Activated T-cell treated with anti-CD3 and anti-CD28 coated beads, Interleukin-2, amount 50 U/mL, for 48 hours (primary cell): ENCODE data around the gene CKAP4.

Experiments
- DNase-seq, 2 experiments: peaks; one replicate each; pipeline ENCODE4 v3.0.0-alpha.2; 2020

Gene CKAP4

GRCh38 chr12:106239241-106239950, 8.4 kb downstream of the CKAP4 start:
- DNase-seq: no peak

DNA sequence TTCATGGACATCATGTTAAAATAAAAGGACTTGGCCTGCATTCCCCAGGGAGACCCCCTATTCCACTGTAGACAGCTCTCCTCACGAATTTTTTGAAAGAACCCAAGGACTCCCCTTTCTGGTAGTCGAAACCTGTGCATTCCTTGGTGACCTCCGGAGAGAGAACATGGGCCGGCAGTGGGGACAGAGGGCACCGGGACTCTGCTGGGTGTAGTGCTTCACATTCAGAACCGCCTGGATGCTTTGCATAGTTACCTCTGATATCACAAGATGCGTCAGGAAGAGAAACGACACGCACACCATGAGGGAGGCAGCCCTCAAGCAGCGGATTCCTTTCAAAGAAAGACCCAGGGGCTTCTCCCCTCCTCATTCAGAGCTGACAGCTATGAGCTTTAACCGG, 9.7 kb downstream of the CKAP4 start:
- DNase-seq: no peak

- no peak for DNase-seq
Measured at GRCh38 chr12:106235770-106236169, 12.1 kb downstream of the CKAP4 start.

GRCh38 chr12:106234449-106234848, 13.4 kb downstream of the CKAP4 start:
- DNase-seq: no peak

- no peak for DNase-seq
Measured at GRCh38 chr12:106233011-106233410, 14.8 kb downstream of the CKAP4 start.

- no peak for DNase-seq
Measured at GRCh38 chr12:106229036-106229591, 18.7 kb downstream of the CKAP4 start.

DNA sequence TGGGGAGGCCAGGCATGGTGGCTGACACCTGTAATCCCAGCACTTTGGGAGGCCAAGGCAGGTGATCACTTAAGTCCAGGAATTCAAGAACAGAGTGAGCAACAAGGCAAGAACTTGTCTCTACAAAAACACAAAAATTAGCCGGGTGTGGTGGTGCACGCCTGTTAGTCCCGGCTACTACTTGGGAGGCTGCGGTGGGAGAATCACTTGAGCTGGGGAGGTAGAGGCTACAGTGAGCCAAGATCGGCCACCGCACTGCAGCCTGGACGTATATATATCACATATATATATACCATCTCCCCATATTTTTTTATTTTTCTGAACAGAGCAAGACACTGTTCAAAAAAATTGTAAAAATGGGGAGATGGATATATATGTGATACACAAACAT, 19.5 kb downstream of the CKAP4 start:
- no peak for DNase-seq

GRCh38 chr12:106227641-106228319, 20.0 kb downstream of the CKAP4 start:
- peak; percentile 41 to 51 for DNase-seq

- DNase-seq: peak; percentile 28
Measured at GRCh38 chr12:106226884-106227640, 20.8 kb downstream of the CKAP4 start.

- no peak for DNase-seq
Measured at GRCh38 chr12:106224355-106224706, 23.5 kb downstream of the CKAP4 start.

DNA sequence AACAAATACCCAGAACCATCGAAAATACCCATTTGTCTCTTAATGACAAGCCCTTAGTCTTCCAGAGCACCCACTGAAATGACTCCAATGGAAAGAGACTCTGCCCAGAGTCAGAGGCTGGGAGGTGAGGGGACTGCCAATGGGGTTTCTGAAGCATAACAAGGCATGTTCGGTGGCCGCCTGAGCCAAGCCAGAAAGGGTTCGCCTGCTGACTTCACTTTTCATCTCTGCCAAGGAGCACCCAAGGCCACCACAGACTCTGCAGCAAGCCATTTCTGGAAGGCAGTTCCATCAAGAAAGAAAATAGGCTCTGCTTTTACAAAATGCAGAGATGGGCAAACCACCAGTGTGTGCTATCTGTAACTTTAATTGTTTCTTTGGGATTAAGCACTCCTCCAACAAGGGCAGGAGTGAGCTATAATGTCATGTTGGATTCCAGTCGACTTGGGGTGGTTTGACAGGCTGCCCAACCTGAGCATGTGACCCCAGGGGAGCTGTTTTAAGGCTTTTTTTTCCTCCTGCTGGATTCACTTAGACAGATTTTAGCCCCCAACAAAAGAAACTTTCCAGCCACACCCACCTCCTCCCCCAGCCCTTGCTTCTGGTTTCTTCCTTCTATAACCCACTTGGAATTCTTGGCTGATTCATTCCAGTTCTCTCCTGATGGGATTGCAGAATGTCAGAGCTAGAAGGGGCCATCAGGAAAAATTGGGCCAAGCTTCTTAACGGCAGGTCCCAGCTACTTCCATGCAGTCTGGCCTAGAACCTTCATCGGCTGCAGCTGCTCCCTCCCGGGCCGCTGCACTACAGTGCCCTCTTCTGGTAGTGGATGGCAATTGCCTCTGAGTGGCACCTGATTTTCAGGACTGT, 24.1 kb downstream of the CKAP4 start:
- DNase-seq: peak; percentile 81 to 85

- no peak for DNase-seq
Measured at GRCh38 chr12:106220536-106220935, 27.3 kb downstream of the CKAP4 start.

DNA sequence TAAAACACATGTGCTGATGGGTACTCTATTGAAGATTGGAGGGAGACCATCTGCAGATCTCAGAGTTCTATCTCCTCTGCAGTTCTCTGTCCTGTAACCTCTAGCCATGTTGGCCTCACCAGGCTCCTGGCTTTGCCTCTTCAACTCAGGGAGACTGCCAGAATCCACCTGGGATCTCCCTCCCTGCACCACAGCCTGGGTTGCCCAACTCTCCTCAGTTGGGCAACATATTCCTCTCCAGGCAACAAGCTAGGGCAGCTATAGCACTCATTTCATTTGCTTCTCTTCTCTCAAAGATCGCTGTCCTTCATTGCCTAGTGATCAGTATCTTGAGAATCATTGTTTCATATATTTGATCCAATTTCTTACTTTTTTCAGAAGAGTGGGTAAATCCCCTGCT, 28.8 kb downstream of the CKAP4 start:
- DNase-seq: no peak

DNA sequence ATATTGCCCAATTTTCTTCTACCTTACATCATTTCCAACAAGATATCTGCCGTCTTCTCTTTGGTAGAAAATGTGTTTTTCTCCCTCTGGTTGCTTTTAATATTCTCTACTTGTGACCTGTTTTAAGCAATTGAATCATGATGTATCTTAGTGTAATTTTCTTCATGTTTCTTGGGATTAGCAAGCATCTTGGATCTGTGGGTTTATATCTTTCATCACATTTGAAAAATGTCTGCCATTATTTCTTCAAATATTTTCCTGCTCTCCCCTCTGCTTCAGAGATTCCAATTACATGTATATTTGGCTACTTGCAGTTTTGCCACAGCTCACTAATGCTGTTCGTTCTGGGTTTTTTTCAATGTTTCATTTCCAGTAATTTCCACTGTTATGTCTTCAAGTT, 30.1 kb downstream of the CKAP4 start:
- no peak for DNase-seq

- DNase-seq: no peak
Measured at GRCh38 chr12:106214571-106214970, 33.2 kb downstream of the CKAP4 start.

DNA sequence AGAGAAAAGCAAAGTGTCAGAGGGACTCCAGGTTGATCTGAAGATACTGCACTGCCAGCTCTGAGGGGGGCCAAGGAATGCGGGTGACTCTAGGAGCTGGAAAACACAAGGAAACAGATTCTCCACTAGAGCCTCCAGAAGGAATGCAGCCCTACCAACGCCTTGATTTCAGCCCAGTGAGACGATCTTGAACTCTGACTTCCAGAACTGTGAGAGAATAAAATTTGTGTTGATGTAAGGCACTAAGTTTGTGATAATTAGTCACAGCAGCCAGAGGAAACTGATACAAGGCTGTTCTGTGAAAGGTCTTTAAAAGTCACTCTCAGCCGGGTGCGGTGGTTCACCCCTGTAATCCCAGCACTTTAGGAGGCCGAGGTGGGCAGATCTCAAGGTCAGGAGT, 34.2 kb downstream of the CKAP4 start:
- no peak for DNase-seq

- no peak for DNase-seq
Measured at GRCh38 chr12:106211973-106212372, 35.8 kb downstream of the CKAP4 start.

DNA sequence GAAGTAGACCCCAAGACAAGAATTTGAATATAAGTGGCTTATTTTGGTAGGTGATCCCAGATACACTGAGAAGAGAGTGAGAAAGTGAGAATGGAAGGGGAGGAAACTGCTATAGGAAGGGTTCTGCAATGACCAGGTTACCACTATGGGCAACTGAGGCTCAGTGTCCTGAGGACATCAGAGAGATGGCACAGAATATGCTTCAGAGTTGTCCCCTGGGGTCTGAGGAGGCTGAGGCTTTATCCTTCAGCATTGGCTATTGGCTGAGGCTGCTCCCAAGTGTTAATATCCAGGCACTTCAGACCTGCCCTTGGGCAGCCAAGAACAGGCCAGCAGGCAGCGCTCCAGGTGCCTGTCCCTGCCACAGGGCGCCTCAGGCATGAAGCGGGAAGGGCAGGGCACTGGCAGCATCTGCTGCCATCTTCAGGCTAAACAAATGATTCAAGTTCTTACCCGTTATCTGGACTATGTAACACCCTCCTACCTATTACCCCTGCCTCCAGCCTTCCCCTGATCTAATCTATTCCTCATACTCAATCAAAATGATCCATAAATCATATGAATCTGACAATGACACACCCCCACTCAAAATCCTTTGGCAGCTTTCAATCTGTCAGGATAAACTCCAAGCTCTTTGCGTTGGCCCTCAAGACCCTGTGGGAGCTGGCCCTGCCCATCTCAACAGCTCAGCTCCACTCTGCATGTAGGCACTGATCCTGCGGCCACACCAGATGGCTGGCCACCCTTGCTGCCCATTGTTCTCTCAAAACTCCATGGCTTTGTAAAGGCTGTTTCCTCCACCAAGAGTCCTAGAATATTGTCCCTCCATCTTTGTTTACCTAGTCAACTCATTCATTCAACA, 42.4 kb downstream of the CKAP4 start:
- no peak for DNase-seq

- no peak for DNase-seq
Measured at GRCh38 chr12:106204312-106204711, 43.5 kb downstream of the CKAP4 start.

DNA sequence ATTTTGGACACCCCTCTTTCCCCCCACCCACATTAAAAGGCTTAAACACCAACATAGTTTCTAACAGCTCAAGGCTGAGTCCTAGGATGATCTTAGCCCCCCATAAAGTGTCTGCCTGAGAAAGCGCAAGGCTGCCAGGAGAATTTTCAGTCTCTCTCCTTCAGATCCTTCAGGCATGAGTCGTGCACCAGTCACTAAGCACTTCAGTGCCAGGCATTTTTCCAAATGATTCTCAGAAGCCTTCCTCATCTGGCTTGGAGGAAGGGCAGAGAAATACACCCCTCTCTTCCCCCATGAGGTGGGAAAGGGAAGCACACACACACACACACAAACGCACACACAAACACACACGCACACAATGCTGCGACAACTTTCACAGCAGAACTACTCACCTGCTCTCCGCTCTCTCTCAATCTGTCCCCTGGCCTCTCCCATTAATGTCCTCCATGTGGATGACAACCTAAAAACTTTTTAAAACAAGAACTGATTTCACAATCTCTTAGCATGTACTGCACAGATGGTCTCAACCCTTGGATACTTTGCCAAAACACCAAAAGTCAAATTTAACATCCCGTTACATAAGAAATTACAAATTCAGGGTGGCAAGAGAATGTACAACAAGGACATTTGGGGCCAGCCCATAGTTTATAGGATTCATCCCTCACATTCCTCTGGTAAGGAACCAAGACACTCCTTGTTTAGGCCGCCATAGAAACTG, 49.8 kb downstream of the CKAP4 start:
- no peak for DNase-seq

DNA sequence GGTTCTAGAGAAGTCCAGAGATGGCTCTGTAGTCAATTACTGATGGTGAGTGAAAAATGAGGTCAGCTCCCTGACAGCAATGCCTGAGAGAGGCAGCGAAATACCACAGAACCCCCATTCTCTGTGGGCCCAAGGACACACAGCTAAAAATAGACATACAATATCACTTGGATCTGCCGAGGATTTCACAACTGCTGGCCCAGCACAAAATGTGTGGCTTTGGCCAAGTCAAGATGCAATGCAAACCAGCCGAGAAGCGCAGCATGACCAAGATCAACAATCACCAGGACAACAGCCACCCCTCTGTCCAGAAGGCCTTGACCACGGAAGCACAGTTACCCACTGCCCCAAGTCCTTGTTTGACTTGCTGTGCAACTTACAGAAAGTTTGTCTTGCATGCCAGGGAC, 52.2 kb downstream of the CKAP4 start:
- DNase-seq: no peak
